Measurements from ENCODE around the gene ZNF408.
"Not testable (repeated sequence)": the region's sequence is repeated elsewhere in the genome, so short reads cannot be mapped to it uniquely, and the experiment has no call there.

ZNF408 gene

GRCh38 chr11:46700241-46701077 lies at the start of gene ZNF408, which contains the start of gene ARHGAP1:
Gene ZNF408, plus strand, starts transcription at chr11:46701031. Its CDS starts 17 bp downstream, at chr11:46701048.
Gene ARHGAP1, minus strand, starts transcription at chr11:46700619. Its CDS starts 4,512 bp downstream, at chr11:46696107.
- peak; percentile 99 for DNase-seq

- DNase-seq, result no peak
Observed at GRCh38 chr11:46655631-46656030, 45.2 kb upstream of the ZNF408 start.

DNA sequence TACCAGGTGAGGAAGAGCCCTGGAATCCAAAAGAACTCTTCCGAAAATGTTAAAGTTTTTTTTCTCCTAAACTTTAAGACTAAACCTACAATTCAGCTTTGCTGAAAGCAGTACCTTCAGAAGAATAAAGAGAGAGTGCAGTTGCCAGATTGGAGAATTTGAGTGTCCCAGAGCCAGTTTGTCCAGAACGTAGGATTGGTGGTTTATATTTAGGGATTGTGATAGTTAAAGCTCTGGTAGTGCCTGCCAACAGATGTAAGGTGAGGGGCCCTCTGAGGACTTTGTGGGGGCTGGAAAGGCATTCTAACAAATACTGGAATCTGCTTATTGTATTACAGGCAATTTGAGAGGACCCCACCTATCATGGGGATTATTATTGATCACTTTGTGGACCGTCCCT lies 43.6 kb upstream of the ZNF408 start:
- no peak for DNase-seq

GRCh38 chr11:46658259-46658658 lies 42.6 kb upstream of the ZNF408 start:
- DNase-seq, result no peak

- DNase-seq, result no peak
Observed at GRCh38 chr11:46659908-46660307, 40.9 kb upstream of the ZNF408 start.

DNA sequence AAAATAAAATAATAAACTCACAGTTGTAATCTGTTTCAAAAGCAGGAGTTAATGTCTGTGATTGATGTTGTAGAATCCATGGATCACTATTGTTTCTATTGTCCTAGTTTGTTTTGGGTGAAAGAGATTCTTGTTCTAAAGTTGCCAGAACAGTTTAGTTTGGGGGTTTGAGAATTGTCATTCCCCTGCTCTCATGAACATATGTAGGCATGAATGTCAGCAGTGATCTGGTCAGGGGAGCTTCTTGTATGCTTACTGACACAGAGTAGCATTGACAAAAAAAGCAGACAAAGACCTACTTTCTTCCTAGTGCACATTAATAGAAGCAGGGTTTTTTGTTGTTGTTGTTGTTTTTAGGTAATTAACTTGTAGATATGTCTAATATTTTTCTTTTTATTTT lies 39.0 kb upstream of the ZNF408 start:
- no peak for DNase-seq

- no peak for DNase-seq
Observed at GRCh38 chr11:46662366-46662765, 38.5 kb upstream of the ZNF408 start.

- DNase-seq, result no peak
Observed at GRCh38 chr11:46663277-46663940, 37.4 kb upstream of the ZNF408 start.

GRCh38 chr11:46664612-46665011 lies 36.2 kb upstream of the ZNF408 start:
- DNase-seq, result no peak

GRCh38 chr11:46665356-46665755 lies 35.5 kb upstream of the ZNF408 start:
- DNase-seq, result no peak

GRCh38 chr11:46666516-46666915 lies 34.3 kb upstream of the ZNF408 start:
- no peak for DNase-seq

- no peak for DNase-seq
Observed at GRCh38 chr11:46667043-46667481, 33.8 kb upstream of the ZNF408 start.

GRCh38 chr11:46668480-46669085 lies 32.2 kb upstream of the ZNF408 start:
- DNase-seq, result no peak

DNA sequence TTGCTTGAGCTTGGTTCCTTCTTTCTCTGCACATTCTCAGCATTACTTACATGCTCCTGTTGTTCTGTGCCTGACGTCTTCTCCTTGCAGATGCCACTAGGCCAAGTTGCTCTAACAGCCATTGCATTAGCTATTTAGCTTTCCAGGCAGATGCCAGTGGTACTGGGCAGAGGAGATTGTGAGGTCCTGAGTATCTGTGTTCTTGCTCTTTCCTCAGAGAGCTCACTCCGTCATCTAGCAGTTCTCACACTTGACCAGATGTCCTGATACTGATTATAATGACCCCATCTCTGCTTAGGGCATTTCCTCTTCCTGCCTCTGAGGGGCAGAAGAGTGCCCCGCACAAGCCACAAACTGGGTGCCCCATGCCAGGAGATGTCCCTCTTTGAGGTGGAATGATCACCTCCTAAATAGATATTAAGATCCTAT lies 31.1 kb upstream of the ZNF408 start:
- no peak for DNase-seq

- not testable (repeated sequence) for DNase-seq
Observed at GRCh38 chr11:46670521-46670920, 30.3 kb upstream of the ZNF408 start.

GRCh38 chr11:46671958-46672315 lies 28.9 kb upstream of the ZNF408 start:
- DNase-seq, result no peak

DNA sequence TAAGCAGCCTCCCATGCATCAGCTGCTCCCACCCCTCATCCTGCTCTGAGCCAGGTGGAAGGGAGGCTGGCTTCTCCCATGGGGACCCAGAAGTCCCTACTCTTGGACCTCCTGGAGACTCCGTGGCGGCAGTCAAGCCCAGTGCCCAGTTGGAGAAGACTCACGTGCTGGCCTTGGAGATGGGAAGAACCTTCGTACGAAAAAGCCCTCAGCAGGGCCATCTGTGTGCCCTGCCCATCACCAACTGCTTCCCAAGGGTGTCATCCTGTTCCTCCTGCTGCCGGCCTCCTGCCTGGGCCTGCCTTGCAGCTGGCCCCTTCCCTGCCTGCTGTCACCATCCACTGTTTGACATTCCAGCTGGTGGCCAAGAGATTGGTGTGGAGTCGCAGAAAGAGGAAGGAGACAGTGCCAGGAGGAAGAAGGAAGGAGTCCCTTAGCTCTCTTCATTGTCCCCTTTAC lies 28.4 kb upstream of the ZNF408 start:
- no peak for DNase-seq

DNA sequence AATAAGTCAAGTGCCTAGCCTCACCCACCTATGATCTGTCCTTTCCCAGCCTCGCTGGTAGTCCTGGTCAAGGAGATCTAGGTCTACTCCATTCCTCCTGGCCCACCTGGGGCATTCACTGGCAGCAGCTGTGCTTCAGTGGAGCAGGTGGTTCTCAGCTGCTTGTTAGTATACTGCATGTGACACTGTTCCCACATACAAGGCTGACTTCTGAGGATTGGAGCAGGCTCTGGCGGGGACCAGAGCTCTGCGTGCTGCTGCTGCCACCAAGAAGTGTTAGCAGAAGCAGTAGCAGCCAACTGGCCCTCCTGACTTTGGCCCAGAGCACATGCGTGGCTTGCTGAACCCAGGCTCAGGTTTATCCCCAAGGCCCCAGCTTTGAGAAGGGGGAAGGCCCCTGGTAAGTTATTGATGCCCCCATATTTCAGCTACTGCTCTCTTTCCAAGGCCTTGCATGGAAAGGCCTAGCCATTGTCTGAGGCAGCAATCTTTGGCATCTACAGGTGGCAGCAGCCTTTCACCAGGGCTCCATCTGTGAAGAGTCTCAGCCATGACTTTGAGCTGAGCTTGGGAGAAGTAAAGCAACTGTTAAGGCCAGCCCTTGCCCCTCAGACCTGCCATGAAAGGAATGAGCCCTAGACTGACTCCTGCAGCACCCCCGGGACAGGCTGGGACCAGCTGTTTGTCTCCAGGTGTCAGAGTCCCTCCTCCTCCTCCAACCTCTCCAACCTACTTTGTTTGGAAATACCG lies 26.9 kb upstream of the ZNF408 start:
- peak; percentile 58 for DNase-seq

- DNase-seq, result peak; percentile 98
Observed at GRCh38 chr11:46674463-46675287, 26.2 kb upstream of the ZNF408 start.

GRCh38 chr11:46675288-46675851 lies 25.5 kb upstream of the ZNF408 start:
- DNase-seq, result peak; percentile 69

DNA sequence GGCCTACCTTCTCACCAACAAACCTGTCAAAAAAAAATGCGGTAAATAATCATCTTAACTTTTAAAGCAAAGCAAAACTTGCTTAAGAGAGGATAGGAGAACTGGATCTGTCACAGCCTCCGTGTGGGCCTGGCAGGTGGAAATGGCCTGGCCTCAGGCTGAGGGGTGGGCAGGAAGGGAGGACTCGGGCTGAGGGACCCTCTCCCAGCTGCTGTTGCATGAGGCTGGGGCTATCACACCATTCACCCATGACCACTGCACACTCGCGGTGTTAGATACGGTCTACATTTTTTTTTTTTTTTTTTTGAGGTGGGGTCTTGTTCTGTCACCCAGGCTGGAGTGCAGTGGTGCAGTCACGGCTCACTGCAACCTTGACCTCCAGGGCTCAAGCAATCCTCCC lies 24.9 kb upstream of the ZNF408 start:
- no peak for DNase-seq
